Mesodermal cell (in vitro differentiated cells): ENCODE results near the gene MAML3.

Experiments
- H3K27ac ChIP-seq: 2 replicates; pipeline ENCODE4 v1.7.0; 2013; ENCODE audit warnings: mild to moderate bottlenecking, low read depth, low read length, moderate library complexity; ENCODE audit not compliant: severe bottlenecking
- H3K36me3 ChIP-seq: 2 replicates; pipeline ENCODE4 v1.7.1; 2013; ENCODE audit warnings: mild to moderate bottlenecking, low read length, moderate library complexity; ENCODE audit not compliant: control insufficient read depth, insufficient read depth
- H3K4me1 ChIP-seq: one replicate; pipeline ENCODE4 v1.7.1; 2013; ENCODE audit warnings: mild to moderate bottlenecking, low read length; ENCODE audit not compliant: insufficient read depth, control insufficient read depth, poor library complexity, severe bottlenecking
- H3K4me3 ChIP-seq: 2 replicates; pipeline ENCODE4 v1.7.0; 2013; ENCODE audit warnings: low read length, control low read depth, mild to moderate bottlenecking; ENCODE audit not compliant: insufficient read depth, poor library complexity, severe bottlenecking; ENCODE audit errors: extremely low read depth
- H3K9me3 ChIP-seq: 2 replicates; pipeline ENCODE4 v1.7.1; 2013; ENCODE audit warnings: mild to moderate bottlenecking, low read length, moderate library complexity; ENCODE audit not compliant: control insufficient read depth
- WGBS, 2 experiments: methylation state at CpG; one replicate each; pipeline ENCODE4 v1.1.5; 2013; ENCODE audit warnings: missing lambda C conversion rate in 2 of 2; ENCODE audit not compliant: insufficient coverage in 2 of 2; 5-methylcytosine and 5-hydroxymethylcytosine counted together

Gene MAML3

GRCh38 chr4:139694522-139695107 lies 459.4 kb downstream of the MAML3 start:
- peaks cover 5% of the 10 kb centered on the region for H3K36me3 ChIP-seq
- H3K4me3 ChIP-seq: no peak overlapping the region
- no peaks in the 10 kb centered on the region for H3K9me3 ChIP-seq
- no peaks in the 10 kb centered on the region for H3K4me1 ChIP-seq
- WGBS, 2 experiments: 100% methylated on average over 1 of the region's 3 CpGs; no CpG with 5 or more reads in 1 of the 2 experiments
- H3K27ac ChIP-seq: no peak overlapping the region

GRCh38 chr4:139692309-139693012 lies 461.5 kb downstream of the MAML3 start:
- peaks cover 2% of the 10 kb centered on the region for H3K4me1 ChIP-seq
- WGBS, 2 experiments: 70 to 83% methylated on average over 2 to 4 of the region's 4 CpGs

GRCh38 chr4:139690419-139690818 lies 463.6 kb downstream of the MAML3 start:
- no peak overlapping the region for H3K27ac ChIP-seq

More at GRCh38 chr4:139692309-139693012, 461.5 kb downstream of the MAML3 start:
- Histone ChIP-seq H3K9me3 (no peaks in the 10 kb centered on the region), H3K36me3 (peaks cover 5% of the 10 kb centered on the region), H3K27ac (no peak overlapping the region), H3K4me3 (no peak overlapping the region)

GRCh38 chr4:139689093-139689722 lies 464.8 kb downstream of the MAML3 start:
- H3K4me3 ChIP-seq: no peak overlapping the region
- peaks cover 5% of the 10 kb centered on the region for H3K36me3 ChIP-seq
- no peak overlapping the region for H3K27ac ChIP-seq
- 97 to 100% methylated on average over 3 of the region's 6 CpGs for WGBS, 2 experiments
- peaks cover 9% of the 10 kb centered on the region for H3K9me3 ChIP-seq
- peaks cover 2% of the 10 kb centered on the region for H3K4me1 ChIP-seq

More at GRCh38 chr4:139690419-139690818, 463.6 kb downstream of the MAML3 start:
- Histone ChIP-seq H3K9me3 (no peaks in the 10 kb centered on the region), H3K4me1 (peaks cover 2% of the 10 kb centered on the region), H3K36me3 (no peaks in the 10 kb centered on the region), H3K4me3 (no peak overlapping the region)

GRCh38 chr4:139686988-139687387 lies 467.0 kb downstream of the MAML3 start:
- H3K27ac ChIP-seq: no peak overlapping the region
- peaks cover 12% of the 10 kb centered on the region for H3K36me3 ChIP-seq
- 87 to 100% methylated on average over 3 of the region's 3 CpGs for WGBS, 2 experiments
- H3K9me3 ChIP-seq: peaks cover 10% of the 10 kb centered on the region
- H3K4me3 ChIP-seq: no peak overlapping the region
- H3K4me1 ChIP-seq: peaks cover 2% of the 10 kb centered on the region

- no peak overlapping the region for H3K4me3 ChIP-seq
- WGBS, 2 experiments: 57% methylated on average over 1 of the region's 1 CpG; no CpG with 5 or more reads in 1 of the 2 experiments
- H3K9me3 ChIP-seq: peaks cover 10% of the 10 kb centered on the region
- no peak overlapping the region for H3K27ac ChIP-seq
- peaks cover 2% of the 10 kb centered on the region for H3K4me1 ChIP-seq
- H3K36me3 ChIP-seq: peaks cover 12% of the 10 kb centered on the region
These were observed 467.9 kb downstream of the MAML3 start for GRCh38 chr4:139686130-139686529.

GRCh38 chr4:139685180-139685579 lies 468.8 kb downstream of the MAML3 start:
- no peak overlapping the region for H3K27ac ChIP-seq
- peaks cover 2% of the 10 kb centered on the region for H3K4me1 ChIP-seq
- H3K36me3 ChIP-seq: peaks cover 12% of the 10 kb centered on the region

GRCh38 chr4:139684351-139684750 lies 469.6 kb downstream of the MAML3 start:
- H3K4me3 ChIP-seq: no peak overlapping the region
- peaks cover 10% of the 10 kb centered on the region for H3K9me3 ChIP-seq
- WGBS, 2 experiments: 100% methylated on average over 1 of the region's 1 CpG; no CpG with 5 or more reads in 1 of the 2 experiments
- H3K27ac ChIP-seq: no peak overlapping the region
- peaks cover 14% of the 10 kb centered on the region for H3K36me3 ChIP-seq
- H3K4me1 ChIP-seq: peaks cover 2% of the 10 kb centered on the region

More at GRCh38 chr4:139685180-139685579, 468.8 kb downstream of the MAML3 start:
- WGBS, 2 experiments: 90% methylated on average over 2 of the region's 5 CpGs; no CpG with 5 or more reads in 1 of the 2 experiments
- Histone ChIP-seq H3K4me3 (no peak overlapping the region), H3K9me3 (peaks cover 10% of the 10 kb centered on the region)

GRCh38 chr4:139682741-139683151 lies 471.2 kb downstream of the MAML3 start:
- Histone ChIP-seq H3K4me3 (no peak overlapping the region), H3K27ac (no peak overlapping the region), H3K36me3 (peaks cover 30% of the 10 kb centered on the region), H3K9me3 (peaks cover 17% of the 10 kb centered on the region), H3K4me1 (no peaks in the 10 kb centered on the region)
- 80 to 100% methylated on average over 4 of the region's 6 CpGs for WGBS, 2 experiments

GRCh38 chr4:139682309-139682708 lies 471.7 kb downstream of the MAML3 start:
- Histone ChIP-seq H3K27ac (no peak overlapping the region), H3K36me3 (peaks cover 30% of the 10 kb centered on the region), H3K9me3 (peaks cover 17% of the 10 kb centered on the region), H3K4me1 (no peaks in the 10 kb centered on the region), H3K4me3 (no peak overlapping the region)
- WGBS, 2 experiments: 77 to 90% methylated on average over 2 of the region's 2 CpGs
